Measurements from ENCODE around the gene SEPSECS.

GRCh38 chr4:25128671-25129070 lies 31.6 kb downstream of the SEPSECS start:
- TF ChIP-seq TAF7 (optimal IDR thresholded peaks at IDR 0.05; ENCODE audit: borderline replicate concordance, low read depth, low read length) (no peak), SIN3A (conservative IDR thresholded peaks at IDR 0.05 in 1 of 2, IDR thresholded peaks at IDR 0.05 in 1 of 2; ENCODE audit: low read depth in 1 of 2, low read length in 2 of 2) (no peak), MAX (IDR thresholded peaks at IDR 0.05) (no peak), POLR2A (IDR thresholded peaks at IDR 0.05; ENCODE audit: control extremely low read depth in 1 of 2, low read depth in 2 of 2, low read length in 2 of 2) (no peak), BRCA1 (IDR thresholded peaks at IDR 0.05; ENCODE audit: low read depth, low read length) (no peak), EP300 (IDR thresholded peaks at IDR 0.05; ENCODE audit: borderline replicate concordance in 1 of 2, low read depth in 2 of 2, low read length in 2 of 2) (no peak), KDM1A (IDR thresholded peaks at IDR 0.05; ENCODE audit: borderline replicate concordance, low read length) (no peak), TEAD4 (IDR thresholded peaks at IDR 0.05; ENCODE audit: low read depth, low read length) (no peak), CTCF (IDR thresholded peaks at IDR 0.05; ENCODE audit: control extremely low read depth in 1 of 3, insufficient read depth in 1 of 3, low read depth in 1 of 3, low read length in 3 of 3) (no peak), USF2 (IDR thresholded peaks at IDR 0.05; ENCODE audit: low read length) (no peak), RAD21 (IDR thresholded peaks at IDR 0.05 in 1 of 2, conservative IDR thresholded peaks at IDR 0.05 in 1 of 2; ENCODE audit: low read depth in 2 of 2, low read length in 2 of 2) (no peak)

Measured in H1 (cell line).